Body of pancreas (tissue), 4 donors: ENCODE data around the gene TRPM5. TPM values are rescaled to one million over a fixed set of nuclear protein-coding genes. Genes with fewer than 3 reads are reported as not detected.

Experiments used
- ATAC-seq: fragments of 150-250 bp; one replicate; pipeline ENCODE4 v1.9.1; 2016
- DNase-seq, 4 donors: peaks; one replicate each; pipeline ENCODE4 v3.0.0-alpha.2; 2019
- H3K27ac ChIP-seq, 4 donors: fragments of 200-600 bp; sonication (generic); 1 replicate in 3 of 4; 2 replicates in 1 of 4; pipeline versions ENCODE4 v1.5.1 to v1.6.1; 2016 to 2019; ENCODE audit warnings: mild to moderate bottlenecking in 1 of 4, mixed read lengths in 1 of 4, moderate library complexity in 1 of 4
- H3K27me3 ChIP-seq, 2 donors: fragments of 200-600 bp; sonication (generic); one replicate each; pipeline ENCODE4 v1.6.0; 2016; ENCODE audit warnings: mild to moderate bottlenecking in 1 of 2
- H3K36me3 ChIP-seq, 2 donors: fragments of 200-600 bp; sonication (generic); replicated peaks in 1 of 2; 2 replicates each; pipeline ENCODE4 v1.5.1; 2016; ENCODE audit warnings: low read depth in 2 of 2; ENCODE audit not compliant: insufficient read depth in 1 of 2
- H3K4me1 ChIP-seq: fragments of 200-600 bp; sonication (generic); one replicate; pipeline ENCODE4 v1.6.0; 2016
- H3K4me3 ChIP-seq, 2 donors: fragments of 200-600 bp; sonication (generic); 1 replicate in 1 of 2; 2 replicates in 1 of 2; pipeline ENCODE4 v1.5.1; 2016 to 2019
- H3K9me3 ChIP-seq, 3 donors: fragments of 200-600 bp; sonication (generic); 1 replicate in 2 of 3; 2 replicates in 1 of 3; pipeline ENCODE4 v1.5.1; 2016
- POLR2A ChIP-seq, 3 donors: fragments of 450-650 bp; IDR thresholded peaks; one replicate each; pipeline ENCODE4 v1.6.1; 2016; ENCODE audit warnings: antibody characterized with exemption in 3 of 3, mild to moderate bottlenecking in 2 of 3
- WGBS, 2 donors: methylation state at CpG; one replicate each; pipeline ENCODE4 v1.1.5; 2017; 5-methylcytosine and 5-hydroxymethylcytosine counted together
- intact Hi-C: fragments of 100-400 bp; cut with DNase I; formaldehyde crosslinking; loops from one replicate; pipeline ENCODE4 v1.15.1; 2023
- total RNA-seq, 2 donors: library from RNA; depleted of rRNA; stranded (reverse); fragments of >200 nt; gene quantifications; one replicate each; pipeline ENCODE4 v1.1.0, GENCODE V29; 2016
- TF ChIP-seq, protein P1 (sequence below), 7 experiments: fragments of 450-650 bp in 4 of 7; fragments of 200-600 bp in 3 of 7; sonication (generic) in 3 of 7; IDR thresholded peaks; one replicate each; pipeline ENCODE4 v1.5.1; 2016 to 2019; ENCODE audit warnings: antibody characterized with exemption in 7 of 7

The TRPM5 gene
- total RNA-seq, 2 donors from 2014 or later = under 0.01 to 2.6 TPM

DNA sequence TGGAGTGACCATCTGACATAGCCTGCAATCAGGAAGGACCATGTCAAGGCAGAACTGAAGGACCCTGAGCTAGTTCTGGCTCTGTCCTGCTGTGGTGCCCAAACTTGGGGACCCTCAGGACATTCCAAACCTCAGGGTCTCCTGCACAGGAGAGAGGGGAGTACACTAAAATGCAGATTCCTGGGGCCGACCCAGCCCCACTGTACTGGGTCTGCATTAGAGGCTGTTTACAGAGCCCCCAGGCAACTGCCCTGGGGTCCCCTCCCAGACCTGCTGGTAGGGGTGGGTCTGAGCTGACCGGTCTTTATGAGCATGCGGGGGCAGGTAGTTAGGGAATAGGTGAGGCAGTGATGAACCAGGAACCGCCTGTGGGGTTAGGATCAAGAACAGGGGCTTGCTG, 6.8 kb downstream of the TRPM5 start:
- TF ChIP-seq POLR2A (IDR thresholded peaks at IDR 0.05) = no peak
- TF ChIP-seq, protein P1, sequence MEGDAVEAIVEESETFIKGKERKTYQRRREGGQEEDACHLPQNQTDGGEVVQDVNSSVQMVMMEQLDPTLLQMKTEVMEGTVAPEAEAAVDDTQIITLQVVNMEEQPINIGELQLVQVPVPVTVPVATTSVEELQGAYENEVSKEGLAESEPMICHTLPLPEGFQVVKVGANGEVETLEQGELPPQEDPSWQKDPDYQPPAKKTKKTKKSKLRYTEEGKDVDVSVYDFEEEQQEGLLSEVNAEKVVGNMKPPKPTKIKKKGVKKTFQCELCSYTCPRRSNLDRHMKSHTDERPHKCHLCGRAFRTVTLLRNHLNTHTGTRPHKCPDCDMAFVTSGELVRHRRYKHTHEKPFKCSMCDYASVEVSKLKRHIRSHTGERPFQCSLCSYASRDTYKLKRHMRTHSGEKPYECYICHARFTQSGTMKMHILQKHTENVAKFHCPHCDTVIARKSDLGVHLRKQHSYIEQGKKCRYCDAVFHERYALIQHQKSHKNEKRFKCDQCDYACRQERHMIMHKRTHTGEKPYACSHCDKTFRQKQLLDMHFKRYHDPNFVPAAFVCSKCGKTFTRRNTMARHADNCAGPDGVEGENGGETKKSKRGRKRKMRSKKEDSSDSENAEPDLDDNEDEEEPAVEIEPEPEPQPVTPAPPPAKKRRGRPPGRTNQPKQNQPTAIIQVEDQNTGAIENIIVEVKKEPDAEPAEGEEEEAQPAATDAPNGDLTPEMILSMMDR (IDR thresholded peaks at IDR 0.05) = no peak
- Histone ChIP-seq H3K27me3 (no peaks in the 10 kb centered on the region), H3K36me3 (no peaks in the 10 kb centered on the region), H3K27ac (no peak overlapping the region), H3K9me3 (no peaks in the 10 kb centered on the region), H3K4me3 (no peak overlapping the region), H3K4me1 (peaks cover 10% of the 10 kb centered on the region)
- WGBS, 2 donors = 87 to 91% methylated on average over 3 to 4 of the region's 4 CpGs
- intact Hi-C loops = no loop called here
- ATAC-seq (no peak), DNase-seq (no peak)

DNA sequence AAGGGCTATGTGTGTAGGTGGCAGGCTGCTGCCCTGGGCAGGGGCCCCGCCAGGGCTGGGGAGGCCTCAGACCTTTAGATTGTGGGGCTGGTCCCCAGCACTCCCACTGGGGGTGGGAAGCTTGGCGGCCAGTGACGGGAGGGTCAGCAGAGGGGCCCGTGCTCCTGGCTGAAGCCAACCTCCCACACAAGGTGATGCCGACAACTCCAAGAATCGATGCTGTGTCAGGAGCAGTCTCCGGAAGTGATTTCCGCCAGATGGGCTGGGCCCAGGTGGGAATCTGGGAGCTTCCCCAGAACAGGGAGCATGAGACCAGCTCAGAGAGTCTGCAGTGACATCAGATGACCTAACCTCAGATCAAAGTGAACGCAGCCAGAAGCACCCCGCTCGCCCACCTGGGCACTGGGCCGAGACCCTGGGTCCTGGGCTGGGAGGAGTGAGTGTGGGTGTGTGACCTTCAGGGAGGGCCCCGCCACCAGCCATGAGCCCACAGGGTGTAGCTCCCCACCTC, 7.7 kb downstream of the TRPM5 start:
- 85 to 100% methylated on average over 1 to 10 of the region's 13 CpGs for WGBS, 2 donors
- intact Hi-C loops = no loop called here
- Histone ChIP-seq H3K9me3 (no peaks in the 10 kb centered on the region), H3K4me3 (no peak overlapping the region), H3K4me1 (peaks cover 9% of the 10 kb centered on the region), H3K27ac (no peak overlapping the region), H3K36me3 (no peaks in the 10 kb centered on the region), H3K27me3 (no peaks in the 10 kb centered on the region)
- ATAC-seq = no peak
- TF ChIP-seq POLR2A (IDR thresholded peaks at IDR 0.05) = no peak
- TF ChIP-seq, protein P1 (IDR thresholded peaks at IDR 0.05) = no peak
- DNase-seq = no peak

DNA sequence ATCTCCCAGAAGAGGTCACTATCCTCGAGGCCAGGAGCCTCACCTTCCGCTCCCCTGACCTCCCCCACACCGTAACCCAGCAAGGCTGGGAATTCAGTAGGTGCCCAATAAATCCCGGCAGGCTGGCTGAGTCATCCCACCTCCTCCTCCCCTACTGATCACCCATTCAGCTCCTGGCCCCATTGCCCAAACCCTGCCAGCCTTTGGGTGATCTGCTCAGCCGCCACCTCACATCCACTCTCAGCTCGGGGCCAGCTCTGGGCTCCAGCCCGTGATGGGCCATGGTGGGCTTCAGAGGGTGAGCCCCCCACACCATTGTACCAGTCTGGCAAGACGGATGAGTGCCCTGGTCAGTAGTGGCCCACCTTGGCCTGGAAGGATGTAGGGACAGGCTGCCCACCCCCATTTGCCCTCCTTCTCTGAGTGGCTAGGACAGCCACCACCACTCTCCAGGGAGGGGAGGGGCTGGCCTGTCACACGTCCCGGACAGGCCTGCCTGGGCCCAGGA, 8.2 kb downstream of the TRPM5 start:
- WGBS, 2 donors = 78 to 87% methylated on average over 8 to 10 of the region's 10 CpGs
- Histone ChIP-seq H3K9me3 (no peaks in the 10 kb centered on the region), H3K27ac (no peak overlapping the region), H3K4me1 (peaks cover 4% of the 10 kb centered on the region), H3K27me3 (no peaks in the 10 kb centered on the region), H3K36me3 (no peaks in the 10 kb centered on the region), H3K4me3 (no peak overlapping the region)
- TF ChIP-seq POLR2A (IDR thresholded peaks at IDR 0.05) = no peak
- TF ChIP-seq, protein P1 (IDR thresholded peaks at IDR 0.05) = no peak
- intact Hi-C loops = no loop called here
- DNase-seq = peak in 1 of 4 donors; percentile 9
- ATAC-seq = no peak

DNA sequence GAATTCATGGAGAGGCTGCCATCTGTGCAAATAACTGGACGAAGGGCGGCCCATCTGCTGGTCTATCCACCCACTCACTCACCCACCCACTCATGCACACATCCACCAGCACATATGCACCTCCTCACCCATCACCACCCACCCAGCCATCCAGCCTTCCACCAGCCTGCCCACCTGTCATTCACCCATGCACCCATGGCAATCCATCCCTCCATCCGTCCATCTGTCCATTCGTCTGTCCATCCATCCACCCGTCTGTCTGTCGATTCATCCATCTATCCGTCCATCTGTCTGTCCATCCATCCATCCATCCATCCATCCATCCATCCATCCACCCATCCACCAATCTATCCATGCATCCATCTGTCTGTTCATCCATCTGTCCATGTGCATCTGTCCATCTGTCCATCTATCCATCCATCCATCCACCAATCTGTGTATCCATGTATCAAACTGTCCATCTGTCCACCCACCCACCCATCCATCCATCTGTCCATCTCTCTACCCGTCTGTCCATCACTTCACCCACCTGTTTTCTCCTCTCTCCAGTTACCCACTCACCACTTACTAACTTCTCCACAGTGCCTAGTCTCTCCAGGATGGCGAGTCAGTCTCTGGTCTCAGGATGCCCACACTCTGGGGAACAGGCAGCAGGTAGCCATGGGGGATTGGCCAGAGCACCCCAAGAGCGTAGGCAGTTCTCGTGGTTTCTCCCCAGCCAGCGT, 8.9 kb downstream of the TRPM5 start:
- WGBS, 2 donors = 81 to 85% methylated on average over 12 of the region's 12 CpGs
- Histone ChIP-seq H3K27me3 (no peaks in the 10 kb centered on the region), H3K36me3 (no peaks in the 10 kb centered on the region), H3K4me3 (no peak overlapping the region), H3K27ac (no peak overlapping the region), H3K9me3 (no peaks in the 10 kb centered on the region), H3K4me1 (no peaks in the 10 kb centered on the region)
- DNase-seq (no peak), ATAC-seq (no peak)
- intact Hi-C loops = no loop called here
- TF ChIP-seq POLR2A (IDR thresholded peaks at IDR 0.05) = no peak
- TF ChIP-seq, protein P1 (IDR thresholded peaks at IDR 0.05) = no peak
